ENCODE data around the gene ENO2.
A peak's percentile ranks its signal among the peaks of the same experiment; 100 is the strongest.

ENO2 gene

GRCh38 chr12:6934110-6934509 is 19.7 kb downstream of the ENO2 start:
- no peak for DNase-seq (ENCODE audit: low spot score)
- CTCF ChIA-PET: interaction anchor here (1.2 kb wide), 1 partner anchor 16 kb away, joined by 3 read pairs; no protein-coding TSS in a partner anchor
- no peak for TF ChIP-seq CTCF (conservative IDR thresholded peaks at IDR 0.05; ENCODE audit: low read depth)
- H3K27ac ChIP-seq: peak overlapping the region; percentile 82
- POLR2A ChIA-PET (ENCODE audit: low non-redundant PET): no interaction called here

GRCh38 chr12:6935371-6936193 is 21.2 kb downstream of the ENO2 start:
- ChIA-PET POLR2A (ENCODE audit: low non-redundant PET) (interaction anchor here (0.6 to 1.2 kb wide), 3 partner anchors 9 to 24 kb away, joined by 3 read pairs; no protein-coding TSS in a partner anchor), CTCF (interaction anchor here (1.2 kb wide), 1 partner anchor 18 kb away, joined by 3 read pairs; no protein-coding TSS in a partner anchor)
- no peak for DNase-seq (ENCODE audit: low spot score)
- peak overlapping the region; percentile 82 for H3K27ac ChIP-seq
- TF ChIP-seq CTCF (conservative IDR thresholded peaks at IDR 0.05; ENCODE audit: low read depth): no peak

GRCh38 chr12:6936194-6936635 is 21.8 kb downstream of the ENO2 start:
- ChIA-PET POLR2A (ENCODE audit: low non-redundant PET) (interaction anchor here (0.6 to 1.2 kb wide), 3 partner anchors 8 to 25 kb away, joined by 3 read pairs; no protein-coding TSS in a partner anchor), CTCF (no interaction called here)
- peak overlapping the region; percentile 82 for H3K27ac ChIP-seq
- TF ChIP-seq CTCF (conservative IDR thresholded peaks at IDR 0.05; ENCODE audit: low read depth): no peak
- no peak for DNase-seq (ENCODE audit: low spot score)

GRCh38 chr12:6936636-6937480 is 22.5 kb downstream of the ENO2 start:
- ChIA-PET POLR2A (ENCODE audit: low non-redundant PET) (no interaction called here), CTCF (interaction anchor here (0.7 to 1.5 kb wide), 4 partner anchors 11 to 65 kb away, joined by 3 to 15 read pairs (median 8); partner anchors contain the start of gene SPSB2)
- no peak for DNase-seq (ENCODE audit: low spot score)
- TF ChIP-seq CTCF (conservative IDR thresholded peaks at IDR 0.05; ENCODE audit: low read depth): no peak
- peak overlapping the region; percentile 82 for H3K27ac ChIP-seq

- H3K27ac ChIP-seq: peak overlapping the region; percentile 82
- POLR2A ChIA-PET (ENCODE audit: low non-redundant PET): interaction anchor here (1.0 kb wide), 1 partner anchor 12 kb away, joined by 3 read pairs; no protein-coding TSS in a partner anchor
- CTCF ChIA-PET: interaction anchor here (0.6 to 1.5 kb wide), 6 partner anchors 8 to 122 kb away, joined by 3 to 15 read pairs (median 4); partner anchors contain the start of gene SPSB2
- TF ChIP-seq CTCF (conservative IDR thresholded peaks at IDR 0.05; ENCODE audit: low read depth): peak; percentile 78
- DNase-seq (ENCODE audit: low spot score): peak; percentile 74
These were observed 23.3 kb downstream of the ENO2 start for GRCh38 chr12:6937481-6938352.
